ENCODE results near the gene S1PR5. TPM values are rescaled to one million over a fixed set of nuclear protein-coding genes. Genes with fewer than 3 reads are reported as not detected.

S1PR5 gene
- total RNA-seq, 1 donor = 0.27 TPM

- no peak for DNase-seq (ENCODE audit: low read depth)
- H3K4me3 ChIP-seq (ENCODE audit: low read depth, low read length) = no peak overlapping the region
- TF ChIP-seq CTCF (IDR thresholded peaks at IDR 0.05; ENCODE audit: insufficient read depth, low read length) = no peak
These were observed 49.1 kb downstream of the S1PR5 start for GRCh38 chr19:10468133-10468532.

- DNase-seq (ENCODE audit: low read depth) = no peak
- no peak for TF ChIP-seq CTCF (IDR thresholded peaks at IDR 0.05; ENCODE audit: insufficient read depth, low read length)
- H3K4me3 ChIP-seq (ENCODE audit: low read depth, low read length) = no peak overlapping the region
These were observed 50.0 kb downstream of the S1PR5 start for GRCh38 chr19:10467104-10467706.

GRCh38 chr19:10464456-10464855 is 52.8 kb downstream of the S1PR5 start:
- no peak for TF ChIP-seq CTCF (IDR thresholded peaks at IDR 0.05; ENCODE audit: insufficient read depth, low read length)
- no peak for DNase-seq (ENCODE audit: low read depth)
- H3K4me3 ChIP-seq (ENCODE audit: low read depth, low read length) = no peak overlapping the region

Small RNA genes lying within 50 kb of the gene (small RNA-seq; reads per million reads assigned to genes)
- gene MIR1238 (not detected), gene RNU7-140P (not detected)

Other genes starting within 250 kb of the S1PR5 start
- gene ICAM1, start 246.3 kb downstream of the S1PR5 start, total RNA-seq (ENCODE audit: low replicate concordance) = 6.5 and 45.7 TPM in 2 replicates
- 0.27 and 0.98 TPM in 2 replicates for gene ICAM4, start 230.5 kb downstream of the S1PR5 start, total RNA-seq (ENCODE audit: low replicate concordance)
- 1.2 and 4.4 TPM in 2 replicates for gene ICAM5, start 227.5 kb downstream of the S1PR5 start, total RNA-seq (ENCODE audit: low replicate concordance)
- 0.16 and 0.63 TPM in 2 replicates for gene ZGLP1, start 207.6 kb downstream of the S1PR5 start, total RNA-seq (ENCODE audit: low replicate concordance)
- 15.1 and 97.6 TPM in 2 replicates for gene FDX2, start 201.4 kb downstream of the S1PR5 start, total RNA-seq (ENCODE audit: low replicate concordance)
- 6.5 and 12.0 TPM in 2 replicates for gene RAVER1, start 183.9 kb downstream of the S1PR5 start, total RNA-seq (ENCODE audit: low replicate concordance)
- 1.3 and 8.5 TPM in 2 replicates for gene ICAM3, start 177.8 kb downstream of the S1PR5 start, total RNA-seq (ENCODE audit: low replicate concordance)
- gene TYK2, start 136.9 kb downstream of the S1PR5 start, total RNA-seq (ENCODE audit: low replicate concordance) = 25.7 and 51.5 TPM in 2 replicates
- gene CDC37, start 113.9 kb downstream of the S1PR5 start, total RNA-seq (ENCODE audit: low replicate concordance) = 60.5 and 151 TPM in 2 replicates
- gene PDE4A, start 96.9 kb downstream of the S1PR5 start, total RNA-seq (ENCODE audit: low replicate concordance) = 1.8 and 7.0 TPM in 2 replicates
- gene KEAP1, start 14.1 kb downstream of the S1PR5 start, total RNA-seq (ENCODE audit: low replicate concordance) = 62.5 and 130 TPM in 2 replicates
- gene ATG4D, start 26.5 kb upstream of the S1PR5 start, total RNA-seq (ENCODE audit: low replicate concordance) = 6.3 and 11.4 TPM in 2 replicates
- 11.1 and 25.0 TPM in 2 replicates for gene KRI1, start 48.6 kb upstream of the S1PR5 start, total RNA-seq (ENCODE audit: low replicate concordance)
- gene CDKN2D, start 51.5 kb upstream of the S1PR5 start, total RNA-seq (ENCODE audit: low replicate concordance) = 3.8 and 9.2 TPM in 2 replicates
- gene AP1M2, start 69.9 kb upstream of the S1PR5 start, total RNA-seq (ENCODE audit: low replicate concordance) = not detected in 2 replicates
- 48.2 and 71.2 TPM in 2 replicates for gene SLC44A2, start 108.1 kb upstream of the S1PR5 start, total RNA-seq (ENCODE audit: low replicate concordance)
- 68.3 and 119 TPM in 2 replicates for gene ILF3, start 136.9 kb upstream of the S1PR5 start, total RNA-seq (ENCODE audit: low replicate concordance)
- 17.7 and 21.1 TPM in 2 replicates for gene QTRT1, start 184.0 kb upstream of the S1PR5 start, total RNA-seq (ENCODE audit: low replicate concordance)
- gene DNM2, start 200.6 kb upstream of the S1PR5 start, total RNA-seq (ENCODE audit: low replicate concordance) = 44.6 and 83.2 TPM in 2 replicates